HG03439 (cell line): Measurements from ENCODE around the gene LRRC18.

Experiments
- ATAC-seq: cut with Tn5 transposase; IDR thresholded peaks from one replicate; pipeline ENCODE4 v1.9.1; 2021; ENCODE audit warnings: mild to moderate bottlenecking, moderate library complexity; ENCODE audit not compliant: unreplicated experiment

The LRRC18 gene

DNA sequence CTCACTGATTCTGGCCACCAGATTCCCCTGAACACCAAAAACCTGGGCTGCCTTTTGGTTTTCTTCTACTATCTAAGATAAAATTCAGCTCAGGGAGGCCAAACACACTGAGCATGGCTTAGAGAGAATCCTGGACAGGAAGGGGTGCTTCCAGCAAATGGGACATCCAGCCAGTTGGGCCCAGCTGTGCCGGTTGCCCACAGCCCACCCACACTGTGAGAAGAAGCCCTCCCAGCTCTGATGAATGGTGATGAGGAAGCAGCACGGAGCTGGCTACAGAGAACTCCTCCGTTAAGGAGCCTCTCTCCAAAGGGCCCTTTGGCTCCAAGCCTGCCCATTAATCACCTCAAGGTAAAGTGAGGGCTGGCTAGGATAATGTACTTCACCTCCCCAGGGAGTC lies 15.9 kb downstream of the LRRC18 start:
- ATAC-seq: no peak

DNA sequence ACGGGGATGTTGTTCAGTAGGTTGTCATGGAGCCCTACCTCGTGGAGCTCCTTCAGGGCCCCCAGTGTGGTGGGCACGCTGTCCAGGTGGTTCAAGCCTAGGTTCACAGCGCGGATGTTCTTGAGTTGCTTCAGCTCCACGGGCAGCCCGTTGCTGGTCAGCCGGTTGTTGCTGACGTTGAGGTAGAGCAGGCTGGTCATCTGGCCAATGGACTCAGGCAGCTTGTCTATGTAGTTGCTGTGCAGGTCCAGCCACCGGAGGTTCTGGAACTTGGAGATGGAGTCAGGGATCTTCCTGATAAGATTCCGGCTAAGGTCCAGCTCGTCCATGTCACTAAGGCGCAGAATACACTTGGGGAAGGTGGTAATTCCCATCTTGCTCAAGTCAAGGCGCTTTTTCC lies 26.0 kb downstream of the LRRC18 start:
- ATAC-seq: no peak

DNA sequence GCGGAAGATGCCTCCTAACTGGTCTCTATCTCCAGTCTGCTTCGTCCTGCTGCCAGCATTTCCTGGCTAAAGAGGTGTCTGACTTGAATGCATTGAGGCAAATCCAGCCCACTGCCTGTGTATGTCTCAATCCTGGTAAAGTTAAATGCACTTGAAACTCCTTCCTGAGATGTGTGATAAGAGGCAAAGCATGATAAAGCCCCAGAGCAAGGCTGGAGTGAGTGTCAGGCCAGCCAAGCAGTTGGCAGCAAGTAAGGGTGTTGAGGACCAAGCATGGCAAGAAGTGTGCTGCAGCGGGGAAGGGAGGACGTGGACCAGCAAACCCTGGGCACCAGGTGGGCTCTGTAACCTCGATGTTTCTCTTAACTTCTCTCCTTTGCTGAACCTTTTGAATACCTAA lies 29.1 kb downstream of the LRRC18 start:
- ATAC-seq: no peak

DNA sequence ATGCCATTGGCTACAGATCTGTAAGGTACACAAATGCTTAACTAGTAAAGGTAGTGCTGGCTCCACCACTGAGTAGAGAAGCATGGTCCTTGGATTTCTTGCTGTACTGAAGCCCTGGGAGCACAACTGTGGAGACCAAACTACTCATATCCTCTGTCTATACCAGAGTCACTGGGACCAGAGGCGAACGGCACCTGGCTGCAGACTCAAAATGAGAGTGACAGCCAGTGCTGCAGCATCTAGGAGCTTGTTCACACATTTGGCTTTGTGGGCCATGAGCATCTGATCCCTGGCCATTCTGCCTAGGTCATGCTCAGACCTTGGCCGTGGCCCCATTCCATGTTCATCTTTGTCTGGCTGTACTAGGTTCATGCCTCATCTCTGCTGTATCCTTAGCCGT lies 31.9 kb downstream of the LRRC18 start:
- ATAC-seq: no peak

DNA sequence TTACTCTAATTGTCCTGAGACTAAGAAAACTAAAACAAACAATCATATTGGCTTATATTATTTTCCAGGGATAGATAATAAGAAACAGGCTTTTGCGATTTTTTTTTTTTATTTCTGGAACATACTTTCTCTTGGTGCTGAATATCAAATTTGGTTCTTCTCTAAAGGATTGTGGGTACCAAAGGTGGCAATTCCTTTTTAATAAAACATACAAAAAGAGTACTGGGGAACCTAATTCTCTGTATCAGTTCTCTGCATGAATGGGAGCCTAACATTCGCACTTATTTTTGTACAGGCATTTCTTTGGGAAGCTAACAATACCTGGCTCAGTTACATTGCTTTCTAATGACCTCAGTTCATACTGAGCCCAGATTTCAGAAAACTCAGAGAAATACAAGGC lies 32.8 kb downstream of the LRRC18 start:
- no peak for ATAC-seq

DNA sequence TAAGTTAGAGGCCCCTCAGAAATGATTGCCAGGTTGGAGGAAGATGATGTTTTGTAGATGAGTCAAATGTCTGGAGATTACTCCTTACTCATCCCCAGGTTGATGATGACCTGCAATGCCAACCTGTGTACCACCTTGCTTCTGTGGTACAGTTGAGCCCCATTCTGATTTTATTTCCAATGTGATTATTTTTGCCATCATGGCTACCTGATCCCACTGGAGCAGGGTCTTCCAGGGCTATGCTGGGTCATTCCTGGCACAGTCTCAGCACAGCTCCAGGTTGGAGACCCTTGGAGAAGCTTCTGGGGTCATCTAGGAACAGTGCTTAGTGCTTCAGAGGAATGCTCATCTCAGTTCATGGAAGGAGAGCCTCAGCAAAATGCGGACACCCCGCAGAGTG lies 34.3 kb downstream of the LRRC18 start:
- no peak for ATAC-seq

DNA sequence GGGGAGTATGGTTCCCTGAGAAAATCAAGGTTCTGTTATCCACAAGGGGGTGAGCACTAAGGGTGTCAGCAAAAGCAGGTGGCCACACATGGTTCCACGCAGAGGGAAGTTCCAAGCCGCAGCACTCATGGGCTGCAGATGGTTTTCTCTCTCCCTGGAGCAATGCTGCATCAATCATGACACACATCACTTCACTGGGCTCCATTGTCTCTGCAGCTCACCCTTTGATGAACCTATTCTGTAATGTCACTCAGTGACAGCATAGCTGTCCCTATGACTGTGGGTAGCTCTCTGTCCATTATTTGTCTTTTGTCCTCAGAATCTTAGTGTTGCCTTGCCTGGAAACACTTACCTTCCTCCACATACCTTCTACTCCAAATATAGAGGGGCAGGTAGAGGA lies 34.8 kb downstream of the LRRC18 start:
- no peak for ATAC-seq

DNA sequence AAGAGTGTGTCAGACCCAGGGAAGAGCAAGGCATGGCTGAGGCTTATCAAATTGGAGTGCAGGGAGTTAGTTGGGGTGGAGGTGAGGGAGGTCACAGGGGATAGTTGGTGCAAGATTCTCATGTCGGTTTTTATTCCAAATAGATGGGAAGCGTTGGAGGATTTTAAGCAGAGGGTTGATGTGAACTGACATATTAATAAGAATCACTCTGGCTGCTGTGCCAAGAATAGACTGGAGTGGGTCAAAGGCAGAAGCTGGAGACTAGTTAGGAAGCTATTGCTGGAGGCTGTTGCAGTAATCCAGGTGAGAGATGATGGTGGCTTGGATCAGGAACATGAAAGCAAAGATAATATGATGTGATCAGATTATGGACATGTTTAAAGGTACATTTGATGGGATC lies 36.5 kb downstream of the LRRC18 start:
- ATAC-seq: no peak

DNA sequence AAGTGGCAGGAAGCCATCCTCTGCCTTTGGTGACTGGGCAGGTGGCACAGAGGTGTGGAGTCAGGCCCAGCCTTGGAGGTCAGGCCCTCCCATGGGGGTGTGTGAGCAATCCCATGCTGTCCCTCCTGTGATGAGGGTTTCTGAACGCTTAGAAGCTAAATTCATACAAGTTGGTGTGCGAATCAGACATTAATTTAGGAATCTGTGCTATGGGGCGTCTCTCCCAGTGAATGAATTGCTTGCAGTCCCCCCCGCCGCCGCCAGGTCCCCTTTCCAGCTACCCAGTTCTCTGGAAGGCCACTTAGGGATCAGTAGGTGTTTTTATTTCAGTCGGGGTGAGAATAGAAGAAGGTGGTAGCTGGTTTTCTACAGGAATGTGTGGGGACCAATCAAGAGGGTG lies 37.5 kb downstream of the LRRC18 start:
- no peak for ATAC-seq

DNA sequence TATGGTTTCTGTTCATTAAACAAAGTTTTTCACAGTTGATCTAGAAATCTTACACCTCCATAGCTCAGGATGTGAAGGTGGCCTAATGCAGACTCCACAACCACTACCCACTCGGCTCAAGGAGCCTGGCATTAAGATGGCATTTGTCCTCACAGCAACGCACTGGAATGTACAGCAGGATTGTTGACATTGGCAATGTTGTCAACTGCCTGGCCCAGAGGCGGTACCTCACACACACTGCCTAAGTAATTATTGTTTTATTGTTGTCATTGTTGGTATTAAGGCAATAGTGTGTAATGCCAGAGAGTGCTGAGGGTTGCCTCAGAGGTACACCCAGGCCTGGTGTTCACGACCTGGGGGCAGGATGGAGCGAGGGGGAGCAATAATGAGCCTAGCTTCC lies 38.3 kb downstream of the LRRC18 start:
- ATAC-seq: no peak

DNA sequence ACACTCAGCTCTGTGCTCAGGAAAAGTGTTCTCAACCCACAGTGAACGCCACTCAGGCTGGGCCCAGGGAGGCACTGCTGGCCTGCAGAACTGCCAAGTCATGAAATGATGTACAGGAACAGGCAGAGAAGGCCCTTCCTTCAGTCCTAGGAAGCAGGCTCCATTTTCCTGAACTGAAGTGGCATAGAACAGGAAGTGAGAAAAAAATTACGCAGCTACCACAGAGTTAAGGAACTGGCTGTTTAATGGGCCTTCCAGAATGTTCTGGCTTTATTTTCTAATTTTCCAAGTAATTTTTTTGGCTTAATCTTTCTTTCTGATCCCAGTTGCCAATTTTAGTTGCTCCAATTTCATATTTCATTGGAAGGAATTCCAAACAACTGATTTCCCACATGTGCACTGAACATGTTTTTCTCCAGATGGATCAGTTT lies 39.3 kb downstream of the LRRC18 start:
- no peak for ATAC-seq

DNA sequence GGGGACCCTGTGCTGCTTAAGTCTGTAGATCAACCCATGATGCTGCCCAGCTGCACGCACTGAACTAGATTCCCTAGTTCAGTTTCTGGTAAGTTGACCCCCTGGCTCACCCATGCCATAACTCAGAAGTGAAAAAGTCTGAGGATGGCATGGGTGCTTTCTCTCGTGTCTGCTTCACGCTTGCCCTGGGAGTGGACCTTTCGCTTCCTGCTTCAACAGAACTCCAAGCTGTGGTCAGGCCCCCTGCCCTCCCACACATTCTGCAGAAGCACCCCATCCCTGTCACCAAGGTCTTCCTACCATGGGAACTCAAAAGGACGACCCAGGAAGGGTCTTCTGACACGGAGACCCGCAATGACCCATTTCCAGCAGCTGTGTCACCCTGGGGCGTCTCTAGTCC lies 39.9 kb downstream of the LRRC18 start:
- no peak for ATAC-seq

DNA sequence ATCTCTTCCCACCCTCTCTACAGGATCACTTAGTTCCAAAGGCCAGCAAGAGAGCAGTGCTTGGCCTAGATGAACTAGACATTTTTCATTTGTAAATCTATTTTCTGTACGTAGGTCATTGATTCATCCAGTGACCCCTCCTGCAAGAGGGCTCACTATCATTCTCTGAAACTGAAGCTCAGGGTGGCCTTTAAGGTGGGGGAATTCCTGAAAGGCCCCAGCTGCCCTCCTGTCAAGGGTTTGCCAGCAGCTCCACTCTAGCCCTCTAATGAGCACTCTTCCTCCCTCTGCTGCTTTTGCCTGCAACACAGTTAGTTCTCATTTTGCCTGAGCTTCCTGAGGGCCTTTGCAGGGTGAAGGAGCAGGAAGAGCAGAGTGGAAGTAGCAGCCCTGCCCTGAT lies 41.2 kb downstream of the LRRC18 start:
- no peak for ATAC-seq

DNA sequence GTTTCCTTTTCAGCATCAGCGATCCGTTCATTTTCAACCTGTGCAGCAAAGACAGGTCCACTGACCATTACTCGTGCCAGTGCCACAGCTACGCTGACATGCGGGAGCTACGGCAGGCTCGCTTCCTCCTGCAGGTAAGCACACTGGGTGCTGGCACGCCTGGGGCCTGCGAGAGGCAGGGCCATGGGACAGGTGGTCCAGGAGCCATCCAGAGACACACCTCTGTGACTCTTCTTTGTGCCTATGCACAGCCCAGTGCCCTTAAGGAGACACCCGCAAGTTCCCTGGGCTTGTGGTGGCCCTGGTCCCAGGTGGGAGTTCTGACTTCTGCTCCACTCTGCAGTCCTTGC lies 42.2 kb downstream of the LRRC18 start:
- ATAC-seq: no peak

DNA sequence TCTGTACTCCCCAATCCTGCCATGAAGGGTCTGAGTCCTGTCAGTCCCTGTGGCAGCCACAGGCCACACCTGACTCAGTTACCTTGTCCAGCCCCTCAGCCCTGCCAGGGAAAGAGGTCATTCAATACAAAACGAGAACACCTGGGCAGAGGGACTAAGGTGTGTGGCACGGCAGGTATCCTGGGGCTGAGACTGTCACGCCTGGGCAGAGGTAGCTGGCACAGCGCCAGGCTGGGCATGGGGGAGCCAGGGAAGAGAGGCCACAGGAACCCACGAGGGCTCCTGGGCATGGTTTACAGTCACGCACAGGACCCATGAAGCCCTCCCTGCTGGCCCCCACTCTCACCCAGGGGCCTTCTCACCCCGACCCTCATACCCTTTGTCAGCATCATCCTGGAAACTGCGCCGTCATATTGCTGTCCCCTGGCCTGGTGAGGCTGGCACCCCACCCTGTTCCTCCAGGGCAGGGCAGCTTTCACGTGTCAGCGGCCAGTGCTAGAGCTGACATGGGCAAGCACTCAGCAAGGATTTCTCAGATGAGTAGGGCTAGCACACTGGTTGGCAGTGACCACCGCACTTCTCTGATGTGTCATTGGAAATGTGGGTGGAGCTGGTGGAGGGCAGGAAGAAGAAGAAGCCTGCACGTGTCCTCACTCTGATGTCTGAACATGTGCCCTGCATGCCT lies 42.7 kb downstream of the LRRC18 start:
- no peak for ATAC-seq

DNA sequence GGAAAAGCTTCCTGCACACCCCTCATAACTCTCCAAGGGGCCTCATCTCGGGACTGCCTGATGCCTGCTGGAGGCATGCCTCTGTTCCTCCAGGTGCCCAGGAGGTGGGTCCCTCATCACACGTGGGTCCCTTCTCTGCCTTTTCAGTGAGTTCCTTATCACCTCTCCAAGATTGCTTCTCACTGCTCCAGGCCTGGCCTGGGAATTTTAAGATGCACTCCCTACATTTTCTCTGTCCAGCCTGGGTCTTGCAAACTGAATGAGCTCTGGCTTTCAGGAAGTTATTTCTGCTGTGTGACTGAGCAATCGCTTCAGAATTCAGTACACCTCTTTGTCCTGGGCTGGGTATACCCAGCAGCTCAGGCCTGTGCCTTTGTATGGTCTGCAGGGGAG lies 43.8 kb downstream of the LRRC18 start:
- ATAC-seq: no peak

DNA sequence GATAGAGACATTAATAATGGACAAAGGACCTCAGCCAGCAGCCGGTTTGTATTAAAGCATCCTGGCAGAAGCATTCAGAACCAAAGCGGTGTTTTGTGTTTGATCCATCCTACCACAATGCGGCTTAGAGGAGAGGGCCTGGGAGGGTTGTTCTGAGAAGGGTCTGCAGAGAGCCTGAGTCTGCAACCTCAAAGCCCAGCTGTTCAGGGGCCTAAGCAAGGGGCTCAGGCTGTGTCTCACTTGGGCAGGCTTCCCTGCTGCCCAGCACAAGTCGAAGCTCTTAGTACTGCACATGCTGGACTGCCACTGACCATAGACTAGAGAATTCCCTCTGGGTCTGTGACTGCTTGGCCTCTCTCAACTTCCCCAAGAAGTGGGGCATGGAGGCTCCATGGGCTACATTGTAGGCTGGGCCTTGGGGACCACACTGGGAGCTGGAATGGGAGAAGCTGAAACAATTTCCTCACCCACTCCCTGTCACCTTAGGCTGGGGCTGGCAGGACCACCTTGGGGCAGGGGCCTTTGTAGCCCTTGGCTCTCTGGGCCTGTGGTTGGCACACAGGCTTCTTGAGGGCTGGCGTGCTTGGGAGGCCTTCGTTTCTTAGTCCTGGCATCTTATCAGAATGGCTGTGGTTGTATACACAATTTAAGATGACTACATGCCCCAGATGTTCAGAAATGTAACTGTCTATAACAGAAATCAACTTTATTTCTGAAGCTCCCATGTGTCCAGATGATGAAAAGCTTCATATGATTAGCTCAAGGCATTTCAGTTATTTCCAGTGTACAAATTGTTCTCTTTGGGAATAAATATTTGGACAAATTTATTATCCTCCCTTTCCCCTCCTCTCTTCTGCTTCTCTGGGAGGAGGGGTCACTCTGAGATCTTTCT lies 44.5 kb downstream of the LRRC18 start:
- no peak for ATAC-seq

DNA sequence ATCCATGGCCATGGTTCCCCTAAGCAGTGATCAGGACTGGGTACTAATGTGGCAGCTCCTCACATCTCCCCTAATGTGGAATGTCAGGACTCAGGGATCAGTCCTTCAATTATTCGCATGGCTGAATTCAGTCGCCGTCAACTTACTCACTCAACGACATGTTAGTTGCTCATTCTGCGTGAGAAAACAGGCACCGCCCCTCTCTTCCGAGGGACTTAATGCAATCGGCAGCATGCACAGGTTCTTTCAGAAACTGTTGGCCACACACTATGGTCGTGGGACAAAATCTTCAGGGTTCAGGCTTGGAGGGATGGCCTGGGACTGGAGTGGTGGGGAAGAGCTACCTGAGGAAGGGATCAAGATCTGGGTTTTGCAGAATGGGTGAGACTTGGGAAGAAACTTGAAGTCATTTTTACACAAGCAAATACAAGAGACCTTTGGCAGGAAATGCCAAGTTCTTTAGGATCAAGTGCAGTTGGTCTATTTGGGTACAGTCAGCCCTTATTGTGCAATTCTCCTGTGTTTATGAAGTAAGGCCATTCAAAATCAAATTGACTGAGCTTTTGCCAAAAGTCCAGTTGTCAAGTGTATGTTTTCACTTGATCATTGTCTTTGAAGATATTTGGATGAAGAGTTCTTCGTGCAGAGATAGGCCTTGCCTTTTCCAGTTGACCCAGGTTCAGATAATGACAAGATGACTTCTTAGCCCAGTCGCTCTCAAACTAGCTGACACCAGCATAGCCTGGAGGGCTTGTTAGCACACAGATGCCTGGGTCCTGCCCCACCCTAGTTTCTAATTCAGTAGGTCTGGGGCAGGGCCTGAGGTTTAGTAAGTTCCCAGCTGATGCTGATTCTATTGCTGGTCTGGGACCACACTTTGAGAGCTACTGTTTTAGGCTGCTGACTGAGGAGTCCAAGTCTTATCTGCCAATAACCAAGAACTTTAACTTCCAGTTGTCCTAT lies 48.5 kb downstream of the LRRC18 start:
- ATAC-seq: no peak

DNA sequence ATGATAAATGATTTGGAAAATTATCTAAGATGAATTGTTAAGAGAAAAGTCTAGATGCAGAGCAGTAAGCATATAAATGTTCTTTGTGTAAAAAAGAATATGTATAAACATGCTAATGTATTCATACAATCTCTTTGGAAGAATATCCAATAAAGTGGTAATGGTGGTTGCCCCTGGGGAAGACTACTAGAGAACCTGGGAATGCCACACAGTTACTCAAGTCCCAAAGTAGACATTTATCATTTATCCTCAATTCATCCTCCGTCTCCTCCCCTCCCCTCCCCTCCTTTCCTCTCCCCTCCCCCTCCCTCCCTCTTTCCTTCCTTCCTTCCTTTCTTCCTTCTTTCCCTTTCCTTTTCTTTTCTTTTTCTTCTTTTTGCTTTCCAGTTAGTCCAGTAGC lies 51.7 kb downstream of the LRRC18 start:
- no peak for ATAC-seq

DNA sequence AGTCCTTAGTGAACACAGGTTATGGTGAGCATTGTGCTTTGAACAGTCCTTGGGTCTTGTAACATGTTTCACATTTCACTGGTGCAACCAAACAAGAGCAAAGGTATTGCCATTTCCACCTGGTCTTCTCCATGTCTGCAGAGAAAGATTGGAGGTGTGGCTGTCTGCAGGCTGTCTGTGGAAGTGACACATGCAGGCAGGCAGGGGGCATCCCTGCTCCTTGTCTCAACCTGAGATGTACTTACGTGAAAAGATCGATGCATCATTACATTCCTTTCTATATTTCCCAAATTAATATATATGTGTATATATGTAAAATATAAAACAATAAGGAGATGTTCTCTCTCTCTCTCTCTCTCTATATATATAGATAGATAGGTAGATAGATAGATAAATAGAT lies 54.3 kb downstream of the LRRC18 start:
- ATAC-seq: no peak
